IPS DF 4.7 (cell line): ENCODE data around the gene ACOXL.

Experiments used
- DNase-seq: peaks from one replicate; pipeline ENCODE4 v3.0.0-alpha.2; 2013; ENCODE audit warnings: low spot score; ENCODE audit errors: extremely low read depth

The ACOXL gene

GRCh38 chr2:111102216-111102615 lies 369.8 kb downstream of the ACOXL start:
- DNase-seq = no peak

GRCh38 chr2:111105926-111106325 lies 373.6 kb downstream of the ACOXL start:
- DNase-seq = no peak

GRCh38 chr2:111106706-111107105 lies 374.3 kb downstream of the ACOXL start:
- DNase-seq = no peak

- no peak for DNase-seq
Measured at GRCh38 chr2:111108745-111109271, 376.4 kb downstream of the ACOXL start.

GRCh38 chr2:111111101-111111755 lies 378.9 kb downstream of the ACOXL start:
- DNase-seq = no peak

GRCh38 chr2:111113838-111114237 lies 381.5 kb downstream of the ACOXL start:
- DNase-seq = no peak

GRCh38 chr2:111116011-111116746 lies 383.8 kb downstream of the ACOXL start:
- DNase-seq = no peak

- DNase-seq = no peak
Measured at GRCh38 chr2:111116843-111117597, 384.6 kb downstream of the ACOXL start.

- DNase-seq = no peak
Measured at GRCh38 chr2:111117598-111118480, 385.5 kb downstream of the ACOXL start.

GRCh38 chr2:111118481-111118980 lies 386.2 kb downstream of the ACOXL start:
- DNase-seq = no peak

GRCh38 chr2:111118981-111119821 lies 386.8 kb downstream of the ACOXL start:
- DNase-seq = no peak

- no peak for DNase-seq
Measured at GRCh38 chr2:111119822-111120252, 387.5 kb downstream of the ACOXL start.

GRCh38 chr2:111120253-111121027 lies 388.1 kb downstream of the ACOXL start, which contains the start of gene BCL2L11:
Gene BCL2L11, plus strand, starts transcription at chr2:111120914. Its CDS starts 2,832 bp downstream, at chr2:111123746.
- DNase-seq = no peak

- DNase-seq = no peak
Measured at GRCh38 chr2:111121028-111121827, 388.9 kb downstream of the ACOXL start.

GRCh38 chr2:111121828-111122630 lies 389.7 kb downstream of the ACOXL start:
- DNase-seq = no peak

- DNase-seq = no peak
Measured at GRCh38 chr2:111122631-111123421, 390.5 kb downstream of the ACOXL start.
